SHP77 treated with DMSO at 0.1 percent for 48 hours (cell line): ENCODE measurements around the gene GNB1.
A peak's percentile ranks its signal among the peaks of the same experiment; 100 is the strongest.

Experiments used
- DNase-seq: peaks from one replicate; lab custom pipeline; 2025; lab: John Stamatoyannopoulos, UW

The GNB1 gene

DNA sequence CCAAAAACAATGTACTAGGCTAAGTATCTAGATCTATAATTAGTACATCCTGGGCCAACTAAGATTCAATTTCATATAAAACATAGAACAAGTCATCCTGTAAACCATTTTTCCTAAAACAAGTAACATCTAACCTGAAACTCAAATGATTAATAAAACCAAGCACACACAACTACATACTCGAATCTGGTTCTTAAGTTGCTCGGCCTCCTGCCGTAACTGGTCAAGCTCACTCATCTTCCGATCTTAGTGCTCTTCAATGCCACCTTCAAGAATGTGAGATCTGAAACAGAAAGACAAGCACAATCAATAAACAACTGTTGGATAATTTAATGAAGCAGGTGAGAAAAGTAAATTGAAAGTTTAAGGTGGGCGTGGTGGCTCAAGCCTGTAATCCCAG is 65.7 kb downstream of the GNB1 start:
- no peak for DNase-seq

DNA sequence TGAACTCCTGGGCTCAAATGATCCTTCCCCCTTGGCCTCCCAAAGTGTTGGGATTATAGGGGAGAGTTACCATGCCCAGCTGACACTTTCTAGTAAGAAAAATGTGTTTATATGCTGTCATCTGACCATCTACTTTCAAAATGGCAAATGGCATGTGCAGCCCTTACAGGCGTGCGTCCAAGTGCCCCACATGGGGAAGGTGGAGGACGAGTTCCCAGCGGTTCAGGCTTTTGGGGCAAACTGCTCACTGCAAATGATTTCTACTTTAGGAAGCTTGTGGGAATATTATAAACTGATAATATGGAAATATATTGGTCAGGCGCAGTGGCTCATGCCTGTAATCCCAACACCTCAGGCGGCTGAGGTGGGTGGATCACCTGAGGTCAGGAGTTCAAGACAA is 71.1 kb downstream of the GNB1 start:
- DNase-seq: no peak

DNA sequence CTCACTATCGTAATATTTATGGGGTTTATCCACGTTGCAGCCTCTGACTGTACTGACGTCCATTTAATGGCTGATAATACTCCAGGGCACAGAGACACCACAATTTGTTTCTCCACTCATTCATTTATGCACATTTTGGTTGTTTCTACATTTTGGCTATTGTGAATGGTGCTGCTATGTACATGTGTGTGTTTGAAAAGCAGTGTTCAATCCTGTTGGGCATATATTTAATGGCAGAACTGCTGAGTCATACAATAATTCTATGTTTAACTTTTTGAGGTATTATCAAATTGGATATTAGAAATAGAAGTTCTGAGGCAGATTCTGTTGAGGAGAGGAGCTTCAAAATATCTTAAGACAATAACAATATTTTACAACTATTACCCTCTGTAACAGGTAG is 73.7 kb downstream of the GNB1 start:
- no peak for DNase-seq

DNA sequence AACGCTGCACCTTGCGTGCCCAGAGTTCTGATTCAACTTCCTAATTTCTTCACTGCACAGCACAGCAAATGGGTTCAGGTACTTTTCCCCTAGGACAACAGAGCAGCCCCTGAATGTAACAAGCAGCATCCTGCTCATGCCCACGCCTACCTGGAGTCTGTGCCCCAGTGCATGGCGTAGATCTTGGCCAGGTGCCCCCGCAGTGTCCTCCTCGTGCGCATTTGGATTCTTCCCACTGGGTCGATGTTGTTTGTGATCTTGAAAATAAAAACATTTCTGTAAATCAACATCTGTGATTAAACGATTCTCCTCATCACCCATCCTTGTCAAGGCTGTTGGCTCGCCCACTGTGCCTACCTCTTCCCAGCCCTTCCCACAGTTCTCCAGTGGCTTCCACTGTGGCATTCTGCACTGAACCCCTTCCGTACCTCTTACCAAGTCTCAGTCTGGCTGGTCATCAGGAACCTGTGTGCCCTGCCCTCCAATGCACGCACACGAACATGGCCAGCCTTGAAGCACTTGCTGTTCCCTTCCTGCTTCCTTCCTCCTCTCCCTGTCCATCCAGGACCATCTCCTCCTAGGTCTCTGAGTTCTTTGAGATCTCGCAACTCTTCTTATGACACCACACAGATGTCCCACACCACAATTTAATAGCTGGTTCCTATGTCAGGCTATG is 75.1 kb downstream of the GNB1 start:
- DNase-seq: no peak

DNA sequence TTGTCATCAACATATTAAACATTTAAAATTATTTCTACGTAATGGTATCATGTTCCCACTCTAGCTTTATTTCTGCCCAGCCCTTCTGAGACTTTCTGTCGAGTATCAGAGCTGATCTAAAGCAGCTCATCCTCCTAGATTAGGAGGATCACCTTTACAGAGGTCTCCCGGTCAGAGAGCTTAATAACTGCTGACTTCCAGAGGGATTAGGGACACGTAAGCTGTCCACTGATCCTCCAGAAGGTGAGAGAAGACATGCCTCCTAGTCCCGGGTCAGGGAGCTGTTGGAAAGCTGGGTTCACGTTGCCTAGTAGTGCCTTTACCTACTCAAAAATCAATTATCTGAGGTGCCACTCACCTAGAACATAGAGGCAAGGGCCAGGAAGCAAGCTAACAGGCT is 81.4 kb downstream of the GNB1 start:
- no peak for DNase-seq

DNA sequence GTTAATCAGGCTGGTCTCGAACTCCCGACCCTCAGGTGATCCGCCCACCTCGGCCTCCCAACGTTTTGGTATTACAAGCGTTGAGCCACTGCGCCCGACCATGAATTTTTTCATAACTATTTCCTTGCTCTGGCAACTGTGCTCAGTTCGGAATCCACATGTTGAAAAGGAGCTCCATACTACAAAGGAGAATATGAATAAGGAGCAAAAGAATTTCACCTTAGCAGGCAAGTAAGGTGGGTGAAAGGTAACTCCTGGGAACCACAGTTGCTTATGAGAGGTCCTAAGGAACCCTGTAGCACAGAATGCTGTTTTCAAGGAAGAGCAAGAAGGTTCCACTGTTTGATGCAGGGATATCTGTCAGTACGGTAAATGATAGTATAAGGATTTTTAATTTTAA is 82.7 kb downstream of the GNB1 start:
- DNase-seq: no peak

DNA sequence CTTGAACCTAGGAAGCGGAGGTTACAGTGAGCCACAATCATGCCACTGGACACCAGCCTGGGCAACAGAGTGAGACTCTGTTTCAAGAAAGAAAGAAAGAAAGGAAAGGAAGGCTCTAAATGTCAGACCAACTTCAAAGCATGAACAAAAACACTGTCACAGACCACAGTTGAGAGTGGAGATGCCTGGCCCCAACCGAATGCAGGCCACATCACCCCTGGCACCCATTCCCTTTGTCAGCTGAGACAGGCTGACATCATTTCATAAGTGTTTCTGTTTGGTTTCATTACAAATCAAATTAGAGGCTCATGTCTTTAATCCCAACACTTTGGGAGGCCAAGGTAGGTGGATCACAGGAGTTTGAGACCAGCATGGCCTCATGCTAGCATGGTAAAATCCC is 84.0 kb downstream of the GNB1 start:
- DNase-seq: no peak

DNA sequence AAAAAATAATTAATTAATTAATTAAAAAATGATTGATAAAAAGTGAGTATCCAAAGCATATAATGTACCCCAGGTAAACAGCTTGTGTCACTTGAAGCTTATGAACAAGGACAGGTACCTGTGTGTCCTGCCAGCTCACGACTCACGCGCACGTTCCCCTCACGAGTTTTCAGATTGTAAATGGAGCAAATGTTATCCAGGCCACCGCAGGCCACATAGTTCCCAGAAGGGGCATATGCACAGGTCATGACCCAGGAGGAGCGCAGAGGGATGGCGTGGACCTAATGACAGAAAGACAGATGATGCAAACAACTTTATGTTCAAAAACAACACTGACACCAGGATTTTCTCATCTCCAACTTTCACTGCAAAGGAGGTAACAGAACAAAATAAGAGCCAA is 86.6 kb downstream of the GNB1 start:
- DNase-seq: no peak

DNA sequence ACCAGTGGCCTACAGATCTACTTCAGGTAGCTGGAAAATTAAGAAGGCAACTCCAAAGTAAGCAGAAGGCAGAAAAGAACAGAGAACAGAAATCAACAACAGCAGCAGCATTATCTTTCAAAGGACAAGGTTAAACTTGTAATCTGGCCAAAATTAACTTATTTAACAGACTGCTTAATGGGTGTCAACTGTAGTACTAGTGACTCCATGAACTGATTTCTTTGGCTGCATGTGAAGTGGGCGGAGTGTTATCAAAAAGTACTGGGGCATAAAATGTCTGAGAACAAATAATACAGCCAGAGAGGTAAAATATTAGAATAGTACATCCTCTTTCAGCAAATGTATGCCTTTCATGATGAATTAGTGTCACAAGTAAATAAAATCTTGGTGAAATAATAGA is 88.0 kb downstream of the GNB1 start:
- DNase-seq: no peak

DNA sequence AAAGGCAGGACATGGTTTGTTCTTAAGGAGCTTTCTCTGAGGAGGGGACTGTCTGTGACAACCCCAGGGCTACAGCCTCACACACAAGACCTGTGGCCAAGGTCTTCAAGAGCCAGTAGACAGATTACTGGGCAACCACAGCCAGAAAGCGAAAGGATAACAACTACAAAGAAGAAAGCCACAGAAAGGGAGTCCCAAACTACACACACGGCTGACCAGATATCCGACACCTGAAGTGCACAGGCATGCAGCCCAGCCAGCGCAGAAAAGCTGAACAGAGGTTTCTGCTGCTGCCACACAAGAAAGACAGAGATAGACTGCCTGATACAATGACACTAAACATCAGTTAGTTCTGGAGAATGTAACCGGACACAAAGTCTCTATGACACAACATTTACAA is 91.2 kb downstream of the GNB1 start:
- DNase-seq: no peak

DNA sequence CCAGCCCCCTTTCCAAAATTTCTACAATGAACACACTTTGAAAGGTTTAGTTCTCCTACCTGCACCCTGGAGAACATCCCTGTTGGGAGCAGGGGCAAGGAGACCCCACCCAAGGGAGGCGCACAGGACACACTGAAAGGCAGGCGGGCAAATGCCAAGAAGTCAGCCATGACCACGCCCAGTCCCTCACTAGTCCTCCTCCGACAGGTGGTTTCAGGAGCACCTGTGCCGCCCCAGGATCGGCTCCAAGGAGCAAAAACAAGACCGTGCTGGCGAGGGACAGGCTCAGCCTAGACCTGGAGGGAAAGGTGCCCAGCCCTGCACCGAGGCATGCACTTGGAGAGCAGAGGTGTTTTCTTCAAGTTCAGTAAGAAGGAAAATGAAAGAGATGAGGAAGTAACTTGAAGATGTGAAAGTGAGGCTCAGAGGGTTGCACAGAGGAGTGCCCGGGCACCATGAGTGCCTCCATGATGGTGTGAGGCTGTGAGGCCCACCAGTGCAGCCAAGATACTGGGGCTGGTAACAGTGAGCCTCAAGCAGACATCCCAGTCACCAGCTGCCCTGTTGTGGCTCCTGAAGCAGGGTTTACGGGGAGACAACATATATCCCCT is 93.1 kb downstream of the GNB1 start:
- no peak for DNase-seq

DNA sequence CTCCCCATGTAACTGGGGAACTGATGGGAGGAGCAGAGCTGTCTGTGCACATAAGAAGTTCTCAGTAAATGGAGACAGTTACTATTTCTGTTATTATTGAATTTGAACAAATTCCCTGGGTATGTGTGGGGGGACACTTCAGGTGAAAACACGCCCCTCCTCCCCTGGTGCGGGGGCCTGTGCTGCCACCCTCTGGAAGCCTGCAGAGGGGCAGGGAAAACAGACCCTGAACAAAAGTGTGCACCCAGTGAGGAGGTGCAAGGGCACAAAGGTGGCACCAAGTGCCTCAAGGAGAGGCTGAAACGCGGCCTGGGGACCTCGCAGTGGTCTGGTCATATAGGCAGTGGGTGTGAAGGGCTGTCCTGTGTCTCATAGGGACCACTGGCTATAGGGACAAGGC is 94.4 kb downstream of the GNB1 start:
- no peak for DNase-seq

DNA sequence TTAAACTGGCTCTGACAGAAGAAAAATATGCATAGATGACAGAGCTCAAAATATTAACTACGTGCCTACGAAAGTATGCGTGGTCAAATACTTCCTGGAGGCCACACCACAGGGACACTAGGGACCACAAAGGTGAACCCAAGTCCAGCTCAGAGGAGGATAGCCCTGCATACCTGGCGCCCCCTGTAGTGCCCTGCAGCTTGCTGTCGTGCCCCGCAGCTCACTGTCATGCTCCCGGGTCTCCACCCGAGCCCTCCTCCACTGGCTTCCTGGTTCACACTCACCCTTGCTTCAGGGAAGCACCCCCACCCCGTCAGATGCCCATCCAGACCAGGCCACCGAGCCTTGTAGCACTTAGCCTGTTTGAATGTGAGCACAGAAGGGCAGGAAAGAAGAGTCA is 95.9 kb downstream of the GNB1 start:
- DNase-seq: no peak

DNA sequence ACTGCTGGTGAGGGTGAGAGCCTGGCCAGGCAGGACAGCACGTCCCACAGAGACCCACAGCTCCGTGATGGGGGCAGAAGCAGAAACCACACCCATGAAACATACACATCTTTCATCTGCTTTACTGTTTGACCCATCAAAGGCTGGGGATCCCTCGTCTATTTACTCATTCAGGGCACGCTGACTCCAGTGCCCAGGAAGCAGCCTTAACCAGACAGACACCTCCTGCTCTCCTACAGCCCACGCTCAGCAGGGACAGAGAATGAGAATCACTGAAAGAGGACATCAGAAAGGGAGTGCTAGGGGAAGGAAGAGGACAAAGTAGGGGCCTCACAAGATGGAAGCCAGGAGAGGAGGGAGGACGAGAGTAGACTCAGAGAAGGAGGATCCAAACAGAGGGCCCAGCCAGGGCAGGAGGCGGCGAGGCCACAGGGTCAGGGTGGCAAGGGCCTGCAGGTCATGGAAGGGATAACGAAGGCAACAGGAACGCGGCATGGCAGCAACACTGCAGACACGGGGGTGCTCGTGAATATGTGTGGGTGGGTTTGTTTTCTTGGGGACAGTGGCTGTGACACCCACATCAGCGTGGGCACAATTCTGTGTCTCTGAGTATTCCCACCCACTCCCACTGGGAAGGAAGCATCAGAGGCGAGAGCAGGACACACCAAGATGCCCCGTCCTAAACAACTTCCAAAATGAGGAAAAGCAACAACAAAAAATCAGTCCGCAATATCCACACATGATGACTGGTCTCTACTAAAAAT is 97.2 kb downstream of the GNB1 start:
- no peak for DNase-seq

DNA sequence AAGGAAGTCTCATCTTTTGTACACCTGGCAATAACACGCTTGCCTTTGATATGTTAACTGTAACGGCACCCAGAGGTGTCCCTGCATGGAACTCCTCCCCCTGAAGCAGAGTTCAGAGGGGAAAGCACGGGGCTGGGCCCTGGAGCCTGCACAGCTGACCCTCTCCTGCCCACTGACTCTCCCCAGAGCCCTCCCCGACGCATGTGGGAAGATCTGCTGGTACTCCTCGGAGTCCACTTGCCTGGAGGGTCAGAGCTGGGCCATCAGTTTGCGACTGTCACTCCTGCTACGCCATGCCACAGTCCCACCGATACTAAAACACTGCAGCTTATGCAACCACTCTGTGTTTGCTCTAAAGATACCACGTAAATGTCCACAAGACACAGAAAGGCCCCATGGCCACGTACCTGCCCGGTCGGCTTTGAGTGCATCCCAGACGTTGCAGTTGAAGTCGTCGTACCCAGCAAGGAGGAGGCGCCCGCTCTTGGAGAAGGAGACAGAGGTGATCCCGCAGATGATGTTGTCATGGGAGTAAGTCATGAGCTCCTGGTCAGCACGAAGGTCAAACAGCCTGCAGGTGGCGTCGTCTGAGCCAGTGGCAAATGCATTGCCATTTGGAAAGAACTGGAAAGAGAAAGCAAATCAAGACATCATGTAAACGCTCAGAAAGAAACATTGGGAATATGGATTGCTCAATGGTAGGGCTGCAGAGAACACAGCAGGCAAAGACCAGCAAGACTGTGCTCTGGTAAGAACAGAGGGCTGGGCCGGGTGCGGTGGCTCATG is 102.0 kb downstream of the GNB1 start:
- DNase-seq: no peak

DNA sequence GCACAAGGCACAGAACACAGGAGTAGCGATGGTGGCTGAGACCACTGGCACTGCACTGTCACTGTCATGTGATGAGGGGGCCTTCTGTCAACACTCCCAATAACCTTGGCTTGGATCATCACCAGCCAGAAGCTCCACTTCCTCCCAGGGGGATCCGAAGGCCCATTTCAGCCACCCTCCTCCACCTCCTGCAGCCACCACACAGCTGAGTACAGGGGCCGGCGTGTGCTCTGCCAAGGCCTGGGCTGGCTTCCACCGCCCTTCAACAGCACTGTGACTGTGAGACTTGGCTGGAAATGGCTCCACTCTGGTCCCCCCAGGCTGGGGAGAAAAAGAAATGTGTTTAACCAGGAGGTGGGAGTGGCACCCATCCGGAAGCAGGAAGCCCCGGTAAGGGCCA is 102.8 kb downstream of the GNB1 start:
- no peak for DNase-seq

DNA sequence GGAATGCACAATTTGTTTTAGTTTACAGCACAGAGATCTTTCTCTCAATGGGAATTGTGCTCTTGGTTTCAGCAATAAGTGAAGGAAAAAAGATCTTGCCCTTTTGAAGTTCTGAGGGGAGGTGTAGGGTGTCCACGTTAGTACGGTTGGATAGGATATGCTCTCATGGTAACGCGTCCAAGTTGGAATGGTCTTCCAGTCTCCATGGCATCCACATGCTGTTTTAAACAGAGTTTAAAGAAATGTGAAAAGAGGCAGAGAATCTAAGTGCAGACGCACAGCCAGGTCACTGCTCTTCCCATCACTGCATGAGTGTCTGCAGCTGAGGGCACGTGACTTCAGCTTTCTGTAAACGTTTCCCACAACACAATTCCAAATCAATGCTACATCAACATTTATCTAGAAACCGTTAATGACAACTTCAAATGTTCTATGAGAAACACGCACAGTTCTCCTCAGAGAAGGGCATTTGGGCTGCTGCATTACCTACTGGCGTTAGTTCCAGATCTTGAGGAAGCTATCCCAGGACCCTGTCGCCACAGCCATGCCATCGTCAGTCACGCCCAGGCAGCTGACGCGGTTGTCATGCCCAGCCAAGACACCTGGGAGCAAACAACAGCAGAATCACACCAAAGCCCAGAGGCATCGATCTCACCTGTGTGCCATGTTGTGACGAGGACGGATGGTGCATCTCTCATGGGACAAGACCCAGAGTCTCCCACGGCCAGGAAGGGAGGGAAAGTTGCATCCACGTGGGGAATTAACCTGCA is 103.9 kb downstream of the GNB1 start:
- DNase-seq: no peak

DNA sequence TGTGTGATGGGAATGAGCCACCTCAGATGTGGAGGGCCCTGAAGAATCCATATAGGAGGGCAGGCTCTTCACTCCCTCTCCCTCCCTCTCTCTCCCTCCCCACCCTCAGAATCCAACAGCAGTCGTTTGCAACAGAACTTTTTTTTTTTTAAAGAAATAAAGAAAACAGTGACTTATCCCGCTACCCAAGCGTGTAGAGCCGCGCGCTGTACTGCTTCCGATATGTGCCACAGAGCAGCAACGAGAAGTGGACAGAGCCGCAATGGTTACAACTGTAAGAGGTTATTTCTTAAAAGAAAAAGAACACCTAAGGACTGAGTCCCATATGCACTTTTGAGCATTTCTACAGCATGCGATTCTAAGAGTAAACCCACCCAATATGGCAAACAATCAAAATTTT is 105.2 kb downstream of the GNB1 start:
- DNase-seq: no peak

DNA sequence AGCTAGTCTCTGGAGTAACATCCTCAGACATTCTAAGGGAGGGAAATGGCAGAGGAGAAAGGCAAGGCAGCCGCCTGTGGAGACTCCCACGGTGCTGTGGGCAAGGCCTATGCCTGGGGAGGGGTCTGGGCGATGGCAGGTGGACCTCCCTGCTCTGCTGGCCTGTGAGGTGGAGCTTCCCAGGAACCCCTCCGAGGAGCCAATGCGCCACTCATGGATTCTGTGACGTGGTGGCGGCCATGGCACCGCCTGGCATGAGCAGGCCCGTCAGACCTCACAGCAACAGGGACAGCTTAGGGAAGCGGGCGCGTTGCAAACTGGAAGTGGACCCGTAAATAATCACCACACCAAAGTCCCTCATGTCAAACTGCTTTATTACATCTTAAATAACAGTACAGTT is 106.0 kb downstream of the GNB1 start:
- no peak for DNase-seq

DNA sequence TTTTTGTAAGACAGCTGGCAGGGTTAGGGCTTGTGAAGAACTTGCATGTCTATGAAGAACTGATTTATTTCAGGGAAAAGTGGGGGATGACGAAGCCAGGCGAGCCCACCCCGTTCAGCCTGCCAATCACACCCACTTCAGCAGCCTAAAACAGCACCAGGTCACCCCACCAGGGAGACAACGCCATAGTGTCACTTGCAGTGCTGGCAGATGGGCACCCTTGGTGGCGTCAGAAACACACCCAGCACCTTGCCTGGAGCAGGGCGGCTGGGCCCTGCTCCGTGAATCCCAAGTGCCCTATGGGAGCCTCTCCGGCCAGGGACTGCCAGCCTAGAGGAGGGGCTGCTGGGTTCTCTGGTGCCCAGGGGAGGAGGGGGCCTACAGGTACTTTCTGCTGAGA is 107.6 kb downstream of the GNB1 start:
- DNase-seq: no peak

DNA sequence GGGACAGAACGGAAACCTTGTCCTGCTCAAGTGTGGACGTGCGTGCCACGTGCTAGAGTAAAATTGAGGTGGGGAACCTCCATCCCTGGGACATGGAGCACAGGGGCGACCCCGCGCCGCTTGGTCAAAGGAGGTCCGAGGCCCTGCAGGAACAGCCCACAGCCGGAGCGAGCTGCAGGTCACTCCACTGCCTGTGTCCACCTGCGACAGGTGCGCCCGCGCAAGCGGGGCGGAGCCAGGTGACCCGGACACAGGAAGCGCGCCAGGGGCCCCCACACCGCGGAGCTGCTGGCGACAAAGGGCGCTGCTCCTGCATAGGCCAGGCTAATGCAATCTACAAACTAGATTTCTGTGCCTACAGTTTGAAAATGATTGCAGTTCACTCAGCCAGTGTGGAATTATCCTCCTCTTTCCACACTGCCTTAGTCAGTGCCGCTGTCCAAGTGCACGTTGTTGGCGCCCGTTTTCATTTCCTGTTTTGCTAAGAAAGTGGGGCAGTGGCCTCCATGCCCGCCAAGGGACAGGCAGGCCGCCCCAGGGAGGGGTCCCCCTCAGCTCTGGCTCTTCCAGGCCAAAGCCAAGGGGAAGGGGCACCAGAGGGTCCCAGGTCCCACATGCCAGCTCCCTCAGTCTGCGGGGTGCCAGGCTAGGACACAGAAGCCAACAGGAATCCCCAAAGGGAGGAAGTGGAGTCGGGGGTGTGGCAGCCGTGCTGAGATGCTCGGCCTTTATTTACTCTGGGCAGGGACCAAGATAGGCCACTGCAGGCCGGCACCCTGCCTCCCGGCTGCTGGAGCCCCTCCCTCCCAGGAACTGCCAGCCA is 108.3 kb downstream of the GNB1 start:
- DNase-seq: peak; percentile 32
